Measurements from ENCODE around the gene BHLHE41. TPM values are rescaled to one million over a fixed set of nuclear protein-coding genes. Genes with fewer than 3 reads are reported as not detected.

The BHLHE41 gene
- total and polyA plus RNA-seq, 2 of the 8 experiments (the other 6 are each of a cell fraction or from before 2014, with no cell fraction given): 1.1 to 3.4 TPM

GRCh38 chr12:26097046-26097878 lies 27.6 kb downstream of the BHLHE41 start:
- 16% methylated on average over 6 of the region's 6 CpGs; no CpG with 5 or more reads in 1 of the 2 experiments for WGBS, 2 experiments (ENCODE audit: extremely low coverage in 1 of 2, insufficient coverage in 1 of 2, insufficient read length in 1 of 2, insufficient replicate concordance in 2 of 2, low coverage in 1 of 2, low lambda C conversion rate in 2 of 2, missing lambda C conversion rate in 1 of 2)
- FAIRE-seq: peak; percentile 66
- no peak overlapping the region for H2AFZ ChIP-seq (ENCODE audit: low read length)
- H2BK120ac ChIP-seq (replicated peaks; ENCODE audit: low read depth, low read length): no peak overlapping the region
- H4K8ac ChIP-seq (ENCODE audit: extremely low read depth, insufficient read depth, low read length): no peak overlapping the region
- H3K23ac ChIP-seq (ENCODE audit: insufficient read length): no peak overlapping the region
- no peak overlapping the region for H3K4me2 ChIP-seq (ENCODE audit: insufficient read depth in 1 of 2, low read depth in 2 of 2, low read length in 2 of 2)
- H3K9ac ChIP-seq (replicated peaks in 1 of 4; ENCODE audit: extremely low read depth in 1 of 4, low read depth in 3 of 4, low read length in 3 of 4): no peak overlapping the region
- H4K20me1 ChIP-seq (replicated peaks in 1 of 2; ENCODE audit: control insufficient read depth in 1 of 2, insufficient read depth in 2 of 2, low read length in 2 of 2): no peaks in the 10 kb centered on the region
- H3K4me1 ChIP-seq (replicated peaks in 1 of 4; ENCODE audit: control insufficient read depth in 3 of 4, insufficient read depth in 4 of 4, low read length in 3 of 4): no peaks in the 10 kb centered on the region
- no peaks in the 10 kb centered on the region for H3K27me3 ChIP-seq (replicated peaks in 1 of 4; ENCODE audit: control insufficient read depth in 3 of 4, extremely low read depth in 1 of 4, insufficient read depth in 3 of 4, low read length in 3 of 4)
- no peak overlapping the region for H3K4me3 ChIP-seq (ENCODE audit: extremely low read depth in 1 of 4, insufficient read depth in 2 of 4, low read depth in 3 of 4, low read length in 4 of 4)
- no peak overlapping the region for H3K27ac ChIP-seq (ENCODE audit: low read depth, low read length)
- no peak overlapping the region for H2AK5ac ChIP-seq (ENCODE audit: low read depth, low read length)
- H2BK15ac ChIP-seq (ENCODE audit: low read length): no peak overlapping the region
- H3K9me3 ChIP-seq (ENCODE audit: insufficient read depth in 2 of 2, low read depth in 1 of 2, low read length in 1 of 2): no peaks in the 10 kb centered on the region
- no peaks in the 10 kb centered on the region for H3K79me2 ChIP-seq (ENCODE audit: control insufficient read depth in 1 of 2, insufficient read depth in 2 of 2, low read length in 2 of 2)
- no peak overlapping the region for H3K14ac ChIP-seq (ENCODE audit: insufficient read length)
- no peak overlapping the region for H4K5ac ChIP-seq (ENCODE audit: insufficient read length, low read depth, low read length)
- no peak overlapping the region for H3K4ac ChIP-seq (replicated peaks; ENCODE audit: insufficient read length, low read depth, low read length)
- no peak overlapping the region for H4K91ac ChIP-seq (replicated peaks; ENCODE audit: insufficient read length, low read length)
- H3K36me3 ChIP-seq (ENCODE audit: control insufficient read depth in 2 of 4, insufficient read depth in 4 of 4, low read length in 3 of 4): no peaks in the 10 kb centered on the region
- CTCF ChIA-PET (ENCODE audit: partially characterized antibody): interaction anchor here (0.5 to 1.5 kb wide), 19 partner anchors 8 to 260 kb away, joined by 3 to 7 read pairs (median 3); partner anchors contain the start of gene BHLHE41
- H3K18ac ChIP-seq (ENCODE audit: extremely low read depth, low read length): no peak overlapping the region
- no peak overlapping the region for H2BK20ac ChIP-seq (ENCODE audit: low read length)
- POLR2A ChIA-PET (ENCODE audit: partially characterized antibody): no interaction called here
- peak in 1 of 2 experiments; percentile 68 for DNase-seq (ENCODE audit: low read depth in 1 of 2, low spot score in 2 of 2)
- H3K56ac ChIP-seq (replicated peaks; ENCODE audit: insufficient read length, low read depth, low read length): no peak overlapping the region
- H2BK5ac ChIP-seq (ENCODE audit: low read depth, low read length): no peak overlapping the region
- no peaks in the 10 kb centered on the region for H3K79me1 ChIP-seq (ENCODE audit: low read depth, low read length)
- no peaks in the 10 kb centered on the region for H3K23me2 ChIP-seq (ENCODE audit: low read depth, low read length)
- no peak overlapping the region for H2BK12ac ChIP-seq (ENCODE audit: low read depth, low read length)
- TF ChIP-seq CTCF (IDR thresholded peaks at IDR 0.05; ENCODE audit: control extremely low read depth in 1 of 3, insufficient read depth in 1 of 3, low read depth in 1 of 3, low read length in 3 of 3): peak; percentile 65 to 86 (median 84)
- TF ChIP-seq SIRT6 (IDR thresholded peaks at IDR 0.05; ENCODE audit: low read length): no peak
- no peak for TF ChIP-seq CHD2 (IDR thresholded peaks at IDR 0.05; ENCODE audit: low read length)
- TF ChIP-seq RXRA (IDR thresholded peaks at IDR 0.05; ENCODE audit: insufficient read depth, low read depth, low read length): no peak
- no peak for TF ChIP-seq SP2 (IDR thresholded peaks at IDR 0.05; ENCODE audit: low read length)
- no peak for TF ChIP-seq POLR2A (IDR thresholded peaks at IDR 0.05; ENCODE audit: control extremely low read depth in 1 of 2, low read depth in 2 of 2, low read length in 2 of 2)

All from H1 (cell line).